IMR-90 (cell line): ENCODE data around the gene INCENP. TPM values are rescaled to one million over a fixed set of nuclear protein-coding genes. Genes with fewer than 3 reads are reported as not detected.

Experiments
- ATAC-seq: fragments of 200-7000 bp; cut with Tn5 transposase; 2 replicates; pipeline ENCODE4 v1.9.1; 2020; ENCODE audit warnings: low read depth, mild to moderate bottlenecking, moderate library complexity
- BruUV-seq: library from RNA; stranded (reverse); fragments of 400-500 nt; replicated peaks from 2 replicates; lab custom pipeline; 2021; lab: Mats Ljungman, UMichigan
- CTCF ChIA-PET: fragments of 300-600 bp; formaldehyde crosslinking; extraction: SDS; loops from one replicate; lab custom pipeline; 2021; ENCODE audit warnings: antibody characterized with exemption; lab: Yijun Ruan, JAX
- POLR2A ChIA-PET: fragments of 300-600 bp; sonication (Branson Sonifier 250); formaldehyde crosslinking; loops from one replicate; lab custom pipeline; 2022; ENCODE audit warnings: antibody characterized with exemption; ENCODE audit not compliant: unreplicated experiment; lab: Charles Lee
- DNase-seq: peaks from one replicate; pipeline ENCODE4 v3.0.0; 2013
- H2AFZ ChIP-seq: replicated peaks from 2 replicates; pipeline ENCODE3; 2013; ENCODE audit warnings: low read length, mild to moderate bottlenecking; ENCODE audit not compliant: poor library complexity
- H2AK5ac ChIP-seq: 2 replicates; pipeline ENCODE4 v1.6.1; 2013; ENCODE audit warnings: low read depth, low read length, inconsistent platforms
- H2AK9ac ChIP-seq: replicated peaks from 2 replicates; pipeline ENCODE3; 2013; ENCODE audit warnings: mild to moderate bottlenecking, low read depth, low read length, moderate library complexity; ENCODE audit not compliant: poor library complexity
- H2BK120ac ChIP-seq: 2 replicates; pipeline ENCODE4 v1.6.1; 2013; ENCODE audit warnings: low read depth, low read length, inconsistent platforms
- H2BK15ac ChIP-seq: 3 replicates; pipeline ENCODE4 v1.6.1; 2013; ENCODE audit warnings: low read depth, low read length, inconsistent platforms
- H2BK20ac ChIP-seq: 2 replicates; pipeline ENCODE4 v1.6.1; 2013; ENCODE audit warnings: low read depth, mild to moderate bottlenecking, inconsistent platforms, low read length, moderate library complexity
- H2BK5ac ChIP-seq: 2 replicates; pipeline ENCODE4 v1.6.1; 2013; ENCODE audit warnings: mild to moderate bottlenecking, low read depth, low read length, inconsistent platforms; ENCODE audit not compliant: poor library complexity, severe bottlenecking
- H3K14ac ChIP-seq: replicated peaks from 2 replicates; pipeline ENCODE4 v1.6.1; 2013; ENCODE audit warnings: low read depth, low read length, inconsistent platforms
- H3K18ac ChIP-seq: 2 replicates; pipeline ENCODE4 v1.6.1; 2013; ENCODE audit warnings: low read depth, low read length, control low read depth
- H3K23ac ChIP-seq: 2 replicates; pipeline ENCODE4 v1.6.1; 2013; ENCODE audit warnings: low read depth, low read length, inconsistent platforms
- H3K27ac ChIP-seq: 2 replicates; pipeline ENCODE4 v1.5.1; 2013; ENCODE audit warnings: mild to moderate bottlenecking, control low read depth, low read length; ENCODE audit not compliant: insufficient read depth
- H3K27me3 ChIP-seq: 2 replicates; pipeline ENCODE4 v1.6.1; 2013; ENCODE audit warnings: low read length; ENCODE audit not compliant: control insufficient read depth, insufficient read depth
- H3K36me3 ChIP-seq: 2 replicates; pipeline ENCODE4 v1.6.1; 2013; ENCODE audit warnings: low read length, mixed read lengths; ENCODE audit not compliant: control insufficient read depth, insufficient read depth
- H3K4ac ChIP-seq: 2 replicates; pipeline ENCODE4 v1.6.1; 2013; ENCODE audit warnings: low read depth, low read length, inconsistent platforms
- H3K4me1 ChIP-seq: 2 replicates; pipeline ENCODE4 v1.6.1; 2013; ENCODE audit warnings: low read length, mixed read lengths; ENCODE audit not compliant: control insufficient read depth, insufficient read depth
- H3K4me2 ChIP-seq: 2 replicates; pipeline ENCODE4 v1.6.1; 2013; ENCODE audit warnings: low read depth, mild to moderate bottlenecking, control low read depth, low read length, moderate library complexity
- H3K4me3 ChIP-seq: 2 replicates; pipeline ENCODE4 v1.5.1; 2013; ENCODE audit warnings: low read depth, mild to moderate bottlenecking, control low read depth, low read length, moderate library complexity; ENCODE audit not compliant: insufficient read depth
- H3K56ac ChIP-seq: 2 replicates; pipeline ENCODE4 v1.6.1; 2013; ENCODE audit warnings: low read length, inconsistent platforms; ENCODE audit not compliant: insufficient read depth; ENCODE audit errors: extremely low read depth
- H3K79me1 ChIP-seq, 2 experiments: 2 replicates each; pipeline ENCODE4 v1.6.1; 2013; ENCODE audit warnings: low read length in 2 of 2, inconsistent platforms in 1 of 2, low read depth in 1 of 2
- H3K9ac ChIP-seq: 2 replicates; pipeline ENCODE4 v1.6.1; 2013; ENCODE audit warnings: low read depth, low read length, control low read depth
- H3K9me1 ChIP-seq: 2 replicates; pipeline ENCODE4 v1.6.1; 2013; ENCODE audit warnings: low read length, inconsistent platforms; ENCODE audit not compliant: insufficient read depth
- H3K9me3 ChIP-seq: 2 replicates; pipeline ENCODE4 v1.6.1; 2013; ENCODE audit warnings: low read length; ENCODE audit not compliant: control insufficient read depth, insufficient read depth
- H4K20me1 ChIP-seq: 2 replicates; pipeline ENCODE4 v1.6.1; 2013; ENCODE audit warnings: low read length, inconsistent platforms; ENCODE audit not compliant: insufficient read depth
- H4K5ac ChIP-seq: 2 replicates; pipeline ENCODE4 v1.6.1; 2013; ENCODE audit warnings: mild to moderate bottlenecking, low read depth, low read length, control low read depth
- H4K8ac ChIP-seq, 2 experiments: 2 replicates each; pipeline ENCODE4 v1.6.1; 2013; ENCODE audit warnings: low read depth in 2 of 2, low read length in 2 of 2, control low read depth in 1 of 2, inconsistent platforms in 1 of 2
- H4K91ac ChIP-seq: 2 replicates; pipeline ENCODE4 v1.6.1; 2013; ENCODE audit warnings: low read depth, low read length, inconsistent platforms; ENCODE audit not compliant: insufficient read depth
- FOS ChIP-seq: fragments of 150-350 bp; IDR thresholded peaks from 2 replicates; pipeline ENCODE4 v1.6.1; 2016; ENCODE audit warnings: low read depth, low read length
- MAZ ChIP-seq: IDR thresholded peaks from 2 replicates; pipeline ENCODE4 v1.6.1; 2012; ENCODE audit warnings: low read depth, mild to moderate bottlenecking, low read length, improper control_type of control experiment, moderate library complexity, borderline replicate concordance
- POLR2A ChIP-seq: IDR thresholded peaks from 2 replicates; pipeline ENCODE4 v1.6.1; 2012; ENCODE audit warnings: mild to moderate bottlenecking, low read depth, low read length
- WGBS, 2 experiments: methylation state at CpG; one replicate each; pipeline versions ENCODE4 v1.1.5 to v1.1.7; 2013; ENCODE audit warnings: missing lambda C conversion rate in 2 of 2; ENCODE audit not compliant: insufficient read length in 1 of 2; ENCODE audit errors: extremely low coverage in 2 of 2; 5-methylcytosine and 5-hydroxymethylcytosine counted together
- dilution Hi-C: fragments of 300-500 bp; cut with HindIII; formaldehyde crosslinking; loops from one replicate; pipeline ENCODE4 v1.14.3; 2018; ENCODE audit warnings: low sequenced_read_pairs; ENCODE audit not compliant: unreplicated experiment
- in situ Hi-C: fragments of 300-500 bp; cut with MboI; formaldehyde crosslinking; loops from 3 replicates; pipeline ENCODE4 v1.14.3; 2019; ENCODE audit warnings: low sequenced_read_pairs, inconsistent platforms, mixed read lengths
- intact Hi-C: fragments of 100-400 bp; cut with micrococcal nuclease; formaldehyde crosslinking; loops from 2 replicates; pipeline ENCODE4 v1.10.0; 2022
- polyA plus RNA-seq, 3 experiments: library from polyadenylated mRNA; depleted of rRNA; stranded (reverse); fragments of >200 nt; gene quantifications; 2 replicates each; pipeline ENCODE4 v1.2.3, GENCODE V29; 2012; ENCODE audit warnings: low replicate concordance in 1 of 3
- total RNA-seq: library from RNA; depleted of rRNA; stranded (reverse); fragments of >200 nt; gene quantifications from 2 replicates; pipeline ENCODE4 v1.2.3, GENCODE V29; 2012

Gene INCENP
- total and polyA plus RNA-seq, 2 of the 4 experiments (the other 2 are of a cell fraction), result 18.6 to 23.8 TPM

GRCh38 chr11:62179995-62180394, 56.2 kb downstream of the INCENP start:
- no peaks in the 10 kb centered on the region for H3K4me1 ChIP-seq
- no CpG with 5 or more reads among the region's 5 CpGs for WGBS, 2 experiments
- H2AK9ac ChIP-seq, result no peak overlapping the region
- H3K9ac ChIP-seq, result no peak overlapping the region
- no peak overlapping the region for H3K23ac ChIP-seq
- H3K9me1 ChIP-seq, result no peaks in the 10 kb centered on the region
- no peaks in the 10 kb centered on the region for H3K36me3 ChIP-seq
- no peak overlapping the region for H3K4me2 ChIP-seq
- ChIA-PET POLR2A (no interaction called here), CTCF (interaction anchor here (0.6 kb wide), 1 partner anchor 93 kb away, joined by 3 read pairs; no protein-coding TSS in a partner anchor)
- H2AFZ ChIP-seq, result no peak overlapping the region
- no peak for DNase-seq
- no peak for ATAC-seq
- H3K27ac ChIP-seq, result no peak overlapping the region
- no peak overlapping the region for H4K5ac ChIP-seq
- H3K14ac ChIP-seq, result no peak overlapping the region
- H3K27me3 ChIP-seq, result peaks cover 5% of the 10 kb centered on the region
- BruUV-seq, result no TSS peak
- no peak overlapping the region for H3K18ac ChIP-seq
- no peaks in the 10 kb centered on the region for H4K20me1 ChIP-seq
- no peak overlapping the region for H3K4ac ChIP-seq
- intact Hi-C loops (no loop called here), dilution Hi-C loops (no loop called here), in situ Hi-C loops (loop anchor here (10.0 kb wide), 1 partner anchor 135 kb away; no protein-coding TSS in a partner anchor)
- H2BK15ac ChIP-seq, result no peak overlapping the region
- no peak overlapping the region for H2BK120ac ChIP-seq
- no peaks in the 10 kb centered on the region for H3K79me1 ChIP-seq
- H3K4me3 ChIP-seq, result no peak overlapping the region
- H2AK5ac ChIP-seq, result no peak overlapping the region
- H3K9me3 ChIP-seq, result no peaks in the 10 kb centered on the region
- no peak overlapping the region for H4K8ac ChIP-seq
- H2BK5ac ChIP-seq, result no peak overlapping the region
- TF ChIP-seq FOS, result no peak
- TF ChIP-seq POLR2A, result no peak
- TF ChIP-seq MAZ, result no peak
- H3K56ac ChIP-seq, result no peak overlapping the region
- no peak overlapping the region for H2BK20ac ChIP-seq
- H4K91ac ChIP-seq, result no peak overlapping the region
